NCI-H2227 (cell line): ENCODE data around the gene VEPH1.
"Not testable (repeated sequence)": the region's sequence is repeated elsewhere in the genome, so short reads cannot be mapped to it uniquely, and the experiment has no call there.

Experiments
- DNase-seq: peaks from one replicate; lab custom pipeline; 2025; ENCODE audit not compliant: unreplicated experiment; lab: John Stamatoyannopoulos, UW

The VEPH1 gene

DNA sequence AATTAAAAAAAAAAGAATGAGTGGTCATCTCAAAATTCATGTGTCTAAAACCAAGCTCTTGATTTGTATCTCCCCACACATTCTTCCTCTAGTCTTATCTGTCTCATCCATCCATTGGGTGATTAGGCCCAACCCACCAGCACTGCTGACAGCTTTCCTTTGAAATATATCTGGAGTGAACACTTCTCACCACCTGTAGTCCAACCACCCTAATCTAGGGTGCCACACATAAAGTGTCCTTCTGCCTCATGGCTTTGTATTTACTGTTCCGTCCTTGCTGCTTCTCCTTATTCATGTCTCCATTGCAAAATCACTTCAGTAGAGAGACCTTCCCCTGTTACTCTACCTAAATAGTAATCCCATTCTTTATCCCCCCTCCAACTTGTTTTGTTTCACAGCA lies 149.0 kb downstream of the VEPH1 start:
- DNase-seq = no peak

- DNase-seq = no peak
Observed at GRCh38 chr3:157353652-157354051, 149.6 kb downstream of the VEPH1 start.

DNA sequence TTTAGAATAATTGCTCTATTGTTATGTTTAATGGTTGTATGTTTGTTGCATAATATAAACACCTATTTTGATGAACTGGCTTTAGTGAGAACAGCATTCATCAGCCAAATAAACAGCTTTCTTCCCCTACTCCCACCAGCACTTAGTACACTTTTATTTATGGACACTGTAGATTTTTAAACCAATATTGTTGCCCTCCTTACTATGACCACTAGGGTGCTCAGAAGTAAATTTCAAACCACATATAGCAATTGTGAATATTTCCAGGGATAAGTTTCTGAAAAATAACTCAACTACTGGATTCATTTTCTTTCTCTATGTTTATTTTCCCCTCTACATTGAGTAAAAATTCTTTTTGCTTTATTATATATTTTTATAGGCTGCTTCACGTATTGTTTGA lies 151.2 kb downstream of the VEPH1 start:
- DNase-seq = no peak

- not testable (repeated sequence) for DNase-seq
Observed at GRCh38 chr3:157350651-157351050, 152.6 kb downstream of the VEPH1 start.

- not testable (repeated sequence) for DNase-seq
Observed at GRCh38 chr3:157348304-157349075, 154.7 kb downstream of the VEPH1 start.

DNA sequence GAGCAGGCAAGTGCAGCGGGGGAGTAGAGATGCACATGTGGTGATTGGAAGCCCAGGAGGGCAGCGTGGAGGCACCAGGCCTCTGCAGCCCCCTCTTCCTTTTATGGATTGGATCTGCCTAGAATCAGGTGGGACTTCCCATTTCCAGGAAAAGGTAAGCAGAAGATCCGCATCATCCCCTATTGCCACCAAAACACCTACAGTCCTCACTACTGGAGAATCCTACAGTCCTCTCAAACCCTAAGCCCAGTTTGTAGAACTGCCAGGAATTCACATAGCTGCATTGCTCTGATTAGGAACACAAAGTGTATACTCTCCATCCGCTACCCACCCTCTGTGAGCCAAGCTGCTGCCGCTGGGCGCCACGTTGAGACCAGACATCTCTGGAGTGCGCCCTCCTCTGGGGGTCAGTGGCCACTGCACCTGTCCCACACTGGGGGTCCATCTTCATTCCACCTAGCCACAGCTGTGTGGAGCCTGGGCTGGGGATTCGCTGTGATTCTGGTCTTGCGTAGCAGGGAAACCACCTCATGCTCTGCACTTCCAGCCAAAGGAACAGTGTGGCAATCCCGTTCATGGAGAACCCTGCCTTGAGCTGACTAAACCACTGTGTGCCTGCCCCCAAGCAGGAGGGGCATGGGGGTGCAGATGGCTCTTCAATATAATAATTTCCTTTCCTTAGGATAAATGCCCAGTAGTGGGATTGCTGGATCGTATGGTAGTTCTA lies 155.5 kb downstream of the VEPH1 start:
- DNase-seq = no peak

GRCh38 chr3:157336252-157337009 lies 166.8 kb downstream of the VEPH1 start:
- no peak for DNase-seq

- DNase-seq = no peak
Observed at GRCh38 chr3:157335233-157336076, 167.8 kb downstream of the VEPH1 start.

DNA sequence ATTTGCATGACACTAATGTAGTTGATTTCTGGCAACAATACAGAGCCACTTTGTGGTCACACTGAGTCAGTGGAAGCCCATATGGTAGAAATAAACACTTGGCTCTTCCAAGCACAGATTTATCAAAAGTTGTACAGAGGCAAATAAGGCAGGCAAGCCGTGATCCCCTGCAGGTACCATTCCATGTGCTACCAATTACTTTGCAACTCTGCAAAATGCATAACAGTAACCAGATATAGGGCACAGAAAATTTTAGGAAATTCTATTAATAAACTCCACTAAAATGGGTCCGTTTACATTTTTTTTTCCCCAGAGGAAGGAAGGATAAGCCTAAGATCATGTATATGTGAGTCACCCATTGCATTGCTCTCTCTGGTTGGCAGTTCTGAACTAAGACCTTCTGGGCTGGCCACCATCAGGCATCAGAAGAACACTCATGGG lies 169.6 kb downstream of the VEPH1 start:
- no peak for DNase-seq

DNA sequence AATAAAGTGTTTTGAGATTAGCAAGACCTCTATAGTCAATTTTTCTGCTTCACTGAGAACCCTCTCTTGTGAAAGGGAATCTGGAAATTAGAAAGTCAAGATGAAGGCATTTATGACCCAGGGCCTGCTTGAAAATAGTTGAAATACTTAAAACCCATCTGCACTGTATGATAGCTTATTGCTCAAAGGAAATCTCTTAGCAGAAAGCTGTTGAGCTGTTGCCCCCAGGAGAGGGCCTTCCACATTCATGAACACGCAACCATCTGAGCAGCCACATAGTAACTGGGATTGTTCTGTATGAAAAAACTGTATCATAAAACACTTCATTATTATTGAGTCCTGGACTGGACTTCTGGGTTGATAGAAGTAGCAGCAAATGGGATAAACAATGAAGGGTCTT lies 173.0 kb downstream of the VEPH1 start:
- no peak for DNase-seq

DNA sequence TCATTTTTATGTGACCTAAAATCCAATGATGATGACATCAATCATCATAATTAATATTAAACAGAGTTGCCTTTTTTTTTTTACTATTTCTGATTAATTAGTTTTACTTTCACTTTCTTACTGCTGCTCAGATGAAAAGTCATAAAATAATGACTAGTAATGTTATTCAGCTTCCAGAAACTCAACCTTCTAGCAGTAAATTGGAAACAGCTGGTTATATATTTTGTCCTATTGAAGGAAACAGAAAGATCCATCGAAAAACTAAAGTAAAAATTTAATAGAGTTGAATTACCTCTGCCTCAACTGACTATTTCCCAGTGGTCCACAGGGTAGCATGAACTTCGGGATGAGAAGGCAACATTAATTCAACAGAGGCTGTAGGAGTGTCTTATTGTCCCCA lies 173.7 kb downstream of the VEPH1 start:
- DNase-seq = no peak

- DNase-seq = no peak
Observed at GRCh38 chr3:157327837-157328236, 175.4 kb downstream of the VEPH1 start.

GRCh38 chr3:157327018-157327417 lies 176.2 kb downstream of the VEPH1 start:
- no peak for DNase-seq

GRCh38 chr3:157324869-157325268 lies 178.3 kb downstream of the VEPH1 start:
- DNase-seq = not testable (repeated sequence)

DNA sequence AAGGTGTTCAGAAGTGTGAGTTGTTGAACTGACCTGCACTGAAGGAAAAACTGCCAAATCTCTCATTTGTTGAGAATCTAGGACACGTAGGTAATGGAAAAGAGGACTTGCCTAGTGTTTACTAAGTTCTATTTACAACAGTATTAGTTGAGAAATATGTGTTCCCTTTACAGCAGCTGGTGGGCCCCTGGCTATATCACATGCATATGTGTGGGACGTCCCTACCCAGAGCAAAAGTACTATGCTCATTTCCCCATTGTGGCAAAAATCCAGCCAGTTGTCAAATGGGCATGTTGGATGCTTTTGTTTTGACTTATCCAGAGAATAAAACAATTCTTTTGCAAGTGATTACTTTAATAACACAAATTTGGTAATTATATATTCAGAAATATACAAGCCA lies 179.9 kb downstream of the VEPH1 start:
- DNase-seq = no peak

- DNase-seq = no peak
Observed at GRCh38 chr3:157319672-157320071, 183.5 kb downstream of the VEPH1 start.

GRCh38 chr3:157318639-157319288 lies 184.5 kb downstream of the VEPH1 start:
- no peak for DNase-seq

GRCh38 chr3:157317895-157318294 lies 185.3 kb downstream of the VEPH1 start:
- no peak for DNase-seq

DNA sequence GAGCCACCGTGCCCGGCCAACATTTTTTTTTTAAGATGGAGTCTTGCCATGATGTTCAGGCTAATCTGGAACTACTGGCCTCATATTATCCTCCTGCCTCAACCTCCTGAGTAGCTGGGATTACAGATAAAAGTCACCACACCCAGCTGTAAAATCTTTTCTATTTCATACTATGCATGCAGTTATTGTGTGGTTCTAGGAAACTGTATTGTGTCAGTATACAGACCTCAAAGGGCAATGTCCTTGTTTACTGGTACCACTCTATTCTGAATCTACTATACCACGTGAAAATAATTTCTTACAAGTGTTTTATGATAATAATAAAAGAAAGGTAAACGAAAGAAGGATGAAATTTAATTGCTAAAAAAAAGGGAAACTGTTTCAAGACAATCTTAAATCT lies 190.0 kb downstream of the VEPH1 start:
- no peak for DNase-seq

DNA sequence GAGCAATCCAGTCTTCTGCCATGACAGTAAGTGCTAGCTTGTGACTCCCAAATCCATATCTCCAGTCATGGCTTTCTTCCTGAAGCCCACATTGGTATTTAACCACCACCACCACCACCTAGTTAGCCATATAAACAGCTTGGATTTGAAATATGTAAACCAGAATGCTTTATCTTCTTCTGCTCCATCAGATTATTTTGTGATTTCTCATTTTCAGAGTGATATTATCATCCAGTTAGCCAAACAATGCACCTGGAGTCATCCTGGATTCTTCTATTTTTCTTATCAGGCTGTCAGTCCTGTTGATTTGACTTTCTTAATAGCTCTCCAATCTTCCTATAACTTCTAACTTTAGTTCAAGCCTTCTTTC lies 190.9 kb downstream of the VEPH1 start:
- DNase-seq = no peak
